VCaP (cell line): ENCODE measurements around the gene TNIP1.

Source experiments
- H3K27ac ChIP-seq: fragments of 450-650 bp; 2 replicates; pipeline ENCODE4 v1.5.1; 2017
- TF ChIP-seq, protein P1 (sequence below): fragments of 450-650 bp; conservative IDR thresholded peaks from 2 replicates; pipeline ENCODE4 v1.5.1; 2017; ENCODE audit warnings: mild to moderate bottlenecking, moderate library complexity

TNIP1 gene

DNA sequence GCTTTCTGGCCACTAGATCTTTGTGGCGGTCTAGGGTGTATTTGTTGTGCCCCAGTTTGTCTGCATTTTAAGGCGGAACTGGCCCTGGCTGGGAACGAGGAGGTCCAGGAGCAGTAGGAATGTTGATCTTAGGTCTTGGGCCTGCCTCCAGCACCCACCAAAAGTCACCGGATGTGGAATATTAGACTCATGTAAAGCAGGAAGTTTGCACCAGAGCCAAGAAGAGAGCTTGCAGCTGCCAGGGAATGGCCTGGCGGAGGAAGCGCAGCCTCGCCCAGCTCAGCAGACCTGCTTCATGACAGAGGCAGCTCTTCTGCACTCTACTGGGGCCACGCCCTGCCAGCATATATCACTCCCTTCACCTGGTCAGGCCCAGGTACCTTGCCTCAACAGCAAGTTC, 57.2 kb downstream of the TNIP1 start:
- TF ChIP-seq, protein P1, sequence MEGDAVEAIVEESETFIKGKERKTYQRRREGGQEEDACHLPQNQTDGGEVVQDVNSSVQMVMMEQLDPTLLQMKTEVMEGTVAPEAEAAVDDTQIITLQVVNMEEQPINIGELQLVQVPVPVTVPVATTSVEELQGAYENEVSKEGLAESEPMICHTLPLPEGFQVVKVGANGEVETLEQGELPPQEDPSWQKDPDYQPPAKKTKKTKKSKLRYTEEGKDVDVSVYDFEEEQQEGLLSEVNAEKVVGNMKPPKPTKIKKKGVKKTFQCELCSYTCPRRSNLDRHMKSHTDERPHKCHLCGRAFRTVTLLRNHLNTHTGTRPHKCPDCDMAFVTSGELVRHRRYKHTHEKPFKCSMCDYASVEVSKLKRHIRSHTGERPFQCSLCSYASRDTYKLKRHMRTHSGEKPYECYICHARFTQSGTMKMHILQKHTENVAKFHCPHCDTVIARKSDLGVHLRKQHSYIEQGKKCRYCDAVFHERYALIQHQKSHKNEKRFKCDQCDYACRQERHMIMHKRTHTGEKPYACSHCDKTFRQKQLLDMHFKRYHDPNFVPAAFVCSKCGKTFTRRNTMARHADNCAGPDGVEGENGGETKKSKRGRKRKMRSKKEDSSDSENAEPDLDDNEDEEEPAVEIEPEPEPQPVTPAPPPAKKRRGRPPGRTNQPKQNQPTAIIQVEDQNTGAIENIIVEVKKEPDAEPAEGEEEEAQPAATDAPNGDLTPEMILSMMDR = no peak
- H3K27ac ChIP-seq = no peak overlapping the region

DNA sequence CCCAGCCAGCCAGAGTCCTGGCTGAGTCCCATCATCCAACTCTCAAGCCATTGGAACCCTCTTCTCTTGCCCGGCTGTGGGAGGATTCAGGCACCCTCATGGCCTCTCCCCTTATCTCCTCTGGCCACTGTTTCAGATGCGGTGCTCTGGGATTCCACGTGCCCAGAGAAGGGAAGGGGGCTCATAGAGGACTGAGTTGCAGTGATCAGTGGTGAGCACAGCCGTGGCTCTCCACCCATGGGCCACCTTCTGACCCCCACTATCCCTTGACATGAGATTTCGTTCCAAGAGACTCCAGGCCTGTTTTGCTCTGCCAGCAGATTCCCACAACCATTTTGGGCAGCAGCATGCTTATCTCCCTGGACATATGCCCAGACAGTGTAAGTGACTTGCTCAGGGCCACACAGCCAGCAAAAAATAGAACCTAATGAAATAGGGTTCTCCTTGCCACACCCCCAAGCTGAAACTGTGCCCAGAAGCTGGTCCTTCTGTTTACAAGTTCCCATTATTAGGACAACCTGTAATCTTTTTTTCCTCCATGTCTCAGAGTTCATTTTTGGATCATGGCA, 57.7 kb downstream of the TNIP1 start:
- no peak overlapping the region for H3K27ac ChIP-seq
- TF ChIP-seq, protein P1 = no peak

DNA sequence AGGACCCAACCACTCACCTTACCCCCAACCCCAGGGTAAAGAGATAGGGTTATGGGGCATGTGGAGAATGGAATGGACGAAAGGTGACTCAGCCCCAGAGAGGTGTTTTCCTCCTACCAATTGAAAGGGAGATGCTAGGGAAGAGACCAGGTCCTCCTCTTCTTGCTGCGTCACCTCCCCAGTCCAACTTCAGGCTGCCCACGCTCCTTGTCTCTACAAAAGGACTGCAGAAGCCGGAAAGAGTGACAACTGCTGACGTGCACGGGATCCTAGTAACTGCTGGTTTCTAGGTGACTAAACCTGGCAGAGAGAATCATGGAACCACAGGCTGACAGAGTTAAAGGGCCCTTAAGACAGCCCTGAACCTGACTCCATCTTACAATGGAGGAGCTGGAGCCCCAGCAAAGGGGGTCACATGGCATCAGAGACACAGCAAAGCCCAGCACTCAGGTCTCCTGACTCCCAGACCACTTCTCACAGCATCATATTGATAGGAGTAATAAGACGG, 58.3 kb downstream of the TNIP1 start:
- no peak overlapping the region for H3K27ac ChIP-seq
- TF ChIP-seq, protein P1 = no peak

DNA sequence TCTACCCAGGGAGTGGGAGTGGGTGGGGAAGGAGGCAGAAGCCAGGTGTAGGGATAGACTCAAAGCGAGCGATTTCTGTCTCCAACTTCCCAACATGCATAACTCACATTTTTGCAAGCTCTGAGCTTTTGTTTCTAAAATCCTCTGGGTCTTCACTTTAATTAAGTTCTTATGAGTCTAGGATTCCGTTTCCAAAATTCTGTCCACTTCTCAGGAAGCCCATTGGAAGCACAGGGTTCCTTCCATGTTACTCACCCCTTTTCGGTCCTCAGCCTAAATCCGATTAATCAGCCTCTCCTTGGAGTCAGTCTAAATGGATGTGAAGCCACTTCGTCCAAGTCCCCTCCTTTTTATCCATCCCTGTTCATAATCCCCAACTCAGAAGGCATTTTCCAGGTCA, 59.1 kb downstream of the TNIP1 start:
- H3K27ac ChIP-seq = no peak overlapping the region
- TF ChIP-seq, protein P1 = no peak

DNA sequence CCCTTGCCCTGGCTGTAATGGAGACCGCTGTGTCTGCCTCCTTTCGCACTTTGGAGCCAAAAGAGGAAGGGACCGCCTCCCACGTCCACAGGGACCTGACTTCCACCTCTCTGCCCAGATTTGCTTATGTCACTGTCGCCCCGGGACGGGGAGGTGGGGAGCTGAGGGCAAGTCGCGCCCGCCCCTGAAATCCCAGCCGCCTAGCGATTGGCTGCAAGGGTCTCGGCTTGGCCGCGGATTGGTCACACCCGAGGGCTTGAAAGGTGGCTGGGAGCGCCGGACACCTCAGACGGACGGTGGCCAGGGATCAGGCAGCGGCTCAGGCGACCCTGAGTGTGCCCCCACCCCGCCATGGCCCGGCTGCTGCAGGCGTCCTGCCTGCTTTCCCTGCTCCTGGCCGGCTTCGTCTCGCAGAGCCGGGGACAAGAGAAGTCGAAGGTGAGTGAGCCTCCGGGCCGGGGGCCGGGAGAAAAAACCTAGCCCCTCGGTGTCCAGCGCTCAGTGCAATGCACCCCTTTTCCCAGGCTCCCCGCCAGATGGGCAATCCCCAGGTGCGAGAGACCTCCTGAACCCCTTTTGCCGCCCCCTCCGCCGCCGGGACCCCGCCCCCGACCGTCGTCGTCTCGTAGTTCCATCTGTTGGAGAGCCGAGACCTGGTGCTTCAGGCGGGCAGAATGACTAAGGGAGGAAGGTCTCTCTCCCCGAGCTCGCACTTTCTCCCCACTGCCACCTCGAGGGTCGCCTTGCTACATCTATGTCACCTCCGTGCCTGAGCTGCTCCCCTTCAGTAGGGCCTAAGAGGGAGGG, 60.3 kb downstream of the TNIP1 start, which contains the start of gene GPX3:
Gene GPX3, plus strand, starts transcription at position 288 of the 807 bp plus-strand sequence. Its CDS starts 64 bp downstream, at position 352.
- TF ChIP-seq, protein P1 = no peak
- peak within 1 kb of the TSS; percentile 61; the same call in 1 of the 2 replicates for H3K27ac ChIP-seq

DNA sequence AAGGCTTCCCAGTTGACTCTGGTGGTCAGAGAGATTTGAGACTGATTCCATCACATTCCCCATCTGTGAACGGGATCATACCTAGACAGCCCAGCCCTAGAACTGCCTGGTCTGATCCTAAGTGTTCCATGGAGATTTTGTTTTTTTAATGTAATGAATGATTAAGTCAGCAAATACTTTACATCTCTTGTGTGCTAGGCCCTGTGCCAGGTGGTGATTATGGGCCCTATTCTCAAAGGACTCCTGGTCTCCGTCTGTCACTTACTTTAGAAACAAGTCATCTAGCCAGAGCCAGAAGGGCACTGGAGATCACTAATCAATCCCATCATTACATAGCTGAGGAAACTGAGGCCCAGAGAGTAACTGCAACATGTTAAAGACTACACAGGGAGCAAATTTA, 61.5 kb downstream of the TNIP1 start:
- TF ChIP-seq, protein P1 = no peak
- H3K27ac ChIP-seq = no peak overlapping the region

DNA sequence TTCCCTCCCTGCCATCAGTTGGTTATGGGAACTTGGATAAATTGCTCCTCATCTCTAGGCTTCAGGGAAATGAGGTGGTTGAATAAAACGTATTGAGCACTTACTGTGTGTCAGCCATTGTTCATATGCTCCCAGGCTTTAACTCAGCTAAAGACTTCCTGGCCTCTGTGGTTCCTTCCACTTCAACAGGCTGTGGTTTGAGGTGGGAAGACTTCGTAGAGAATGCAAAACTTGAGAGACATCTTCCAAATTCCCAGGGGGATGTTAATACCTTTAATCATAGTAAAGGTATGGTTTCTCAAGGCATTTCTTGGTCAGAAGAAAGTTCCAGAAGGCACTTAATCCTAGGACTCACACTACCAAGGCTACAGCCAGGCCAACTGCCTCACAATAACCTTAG, 62.0 kb downstream of the TNIP1 start:
- TF ChIP-seq, protein P1 = no peak
- H3K27ac ChIP-seq = no peak overlapping the region
